ENCODE data around the gene TWIST2.

TWIST2 gene

DNA sequence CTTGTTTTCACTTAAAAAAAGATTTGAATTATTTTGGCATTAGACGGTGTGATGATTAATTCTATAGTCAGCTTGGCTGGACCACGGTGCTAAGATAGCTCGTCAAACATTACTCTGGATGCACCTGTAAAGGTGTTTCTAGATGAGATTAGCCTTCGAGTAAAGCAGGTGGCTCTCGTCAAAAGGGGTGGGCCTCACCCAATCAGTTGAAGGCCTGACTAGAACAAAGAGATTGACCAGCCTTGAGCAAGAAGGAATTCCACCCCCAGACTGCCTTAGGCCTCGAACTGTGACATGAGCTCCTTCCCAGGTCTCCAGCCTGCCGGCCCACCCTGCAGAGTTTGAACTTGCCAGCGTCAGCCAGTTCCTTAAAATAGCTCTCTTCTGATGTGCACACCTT lies 73.4 kb downstream of the TWIST2 start:
- no peak for DNase-seq (ENCODE audit: low read depth)
- TF ChIP-seq, protein P1, sequence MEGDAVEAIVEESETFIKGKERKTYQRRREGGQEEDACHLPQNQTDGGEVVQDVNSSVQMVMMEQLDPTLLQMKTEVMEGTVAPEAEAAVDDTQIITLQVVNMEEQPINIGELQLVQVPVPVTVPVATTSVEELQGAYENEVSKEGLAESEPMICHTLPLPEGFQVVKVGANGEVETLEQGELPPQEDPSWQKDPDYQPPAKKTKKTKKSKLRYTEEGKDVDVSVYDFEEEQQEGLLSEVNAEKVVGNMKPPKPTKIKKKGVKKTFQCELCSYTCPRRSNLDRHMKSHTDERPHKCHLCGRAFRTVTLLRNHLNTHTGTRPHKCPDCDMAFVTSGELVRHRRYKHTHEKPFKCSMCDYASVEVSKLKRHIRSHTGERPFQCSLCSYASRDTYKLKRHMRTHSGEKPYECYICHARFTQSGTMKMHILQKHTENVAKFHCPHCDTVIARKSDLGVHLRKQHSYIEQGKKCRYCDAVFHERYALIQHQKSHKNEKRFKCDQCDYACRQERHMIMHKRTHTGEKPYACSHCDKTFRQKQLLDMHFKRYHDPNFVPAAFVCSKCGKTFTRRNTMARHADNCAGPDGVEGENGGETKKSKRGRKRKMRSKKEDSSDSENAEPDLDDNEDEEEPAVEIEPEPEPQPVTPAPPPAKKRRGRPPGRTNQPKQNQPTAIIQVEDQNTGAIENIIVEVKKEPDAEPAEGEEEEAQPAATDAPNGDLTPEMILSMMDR (IDR thresholded peaks at IDR 0.05; ENCODE audit: insufficient read depth, low read depth, low read length, missing control alignments) = no peak
- H3K4me3 ChIP-seq (ENCODE audit: low read depth, low read length) = no peak overlapping the region

DNA sequence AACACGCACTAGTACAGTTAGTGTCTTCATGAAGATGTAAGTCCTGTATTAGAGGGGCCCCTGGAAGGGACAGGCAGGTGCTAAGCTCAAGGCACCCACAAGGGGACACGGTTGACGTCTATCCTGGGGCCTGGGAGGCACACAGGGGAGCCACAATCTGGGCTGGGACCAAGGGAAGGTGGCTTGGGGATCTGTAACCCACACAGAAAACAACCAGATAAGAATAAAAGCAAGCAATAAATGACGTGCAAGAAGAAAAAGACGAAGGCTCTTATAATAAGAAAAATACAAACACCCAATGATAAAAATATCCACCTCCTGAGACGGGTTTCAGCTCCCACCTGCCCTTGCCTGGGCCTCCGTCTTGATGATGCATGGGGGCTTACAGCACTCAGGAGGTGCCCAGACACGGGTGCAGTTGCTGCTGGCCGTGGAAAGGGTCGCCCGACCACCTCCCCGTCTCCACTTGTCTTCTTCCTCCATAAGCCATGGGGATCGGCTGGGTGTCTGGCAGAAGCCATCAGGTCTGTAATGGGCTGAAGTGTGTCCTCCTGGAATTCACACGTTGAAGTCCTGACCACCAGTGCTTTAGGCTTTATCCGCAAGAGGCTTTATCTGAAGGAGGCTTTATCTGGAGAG lies 73.9 kb downstream of the TWIST2 start:
- DNase-seq (ENCODE audit: low read depth) = no peak
- TF ChIP-seq, protein P1 (IDR thresholded peaks at IDR 0.05; ENCODE audit: insufficient read depth, low read depth, low read length, missing control alignments) = no peak
- H3K4me3 ChIP-seq (ENCODE audit: low read depth, low read length) = no peak overlapping the region

DNA sequence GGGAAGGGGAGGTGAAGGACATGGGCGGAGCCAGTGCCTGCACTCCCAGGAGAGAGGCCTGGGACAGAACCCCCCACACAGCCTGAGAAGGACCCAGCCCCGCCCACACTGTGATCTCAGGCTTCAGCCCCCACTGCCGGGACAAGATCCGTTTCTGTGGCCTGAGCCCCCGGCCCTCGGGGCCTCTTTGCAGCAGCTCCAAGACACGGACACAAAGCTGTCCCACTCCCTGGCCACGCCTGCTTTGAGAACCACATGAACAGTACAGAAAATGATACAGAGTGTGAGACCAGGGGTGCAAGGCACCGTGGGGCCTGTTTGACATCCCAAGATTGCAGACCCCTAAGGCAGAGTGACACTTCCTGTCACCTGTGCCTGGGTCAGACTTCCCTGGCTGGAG lies 74.5 kb downstream of the TWIST2 start:
- DNase-seq (ENCODE audit: low read depth) = no peak
- TF ChIP-seq, protein P1 (IDR thresholded peaks at IDR 0.05; ENCODE audit: insufficient read depth, low read depth, low read length, missing control alignments) = no peak
- no peak overlapping the region for H3K4me3 ChIP-seq (ENCODE audit: low read depth, low read length)

DNA sequence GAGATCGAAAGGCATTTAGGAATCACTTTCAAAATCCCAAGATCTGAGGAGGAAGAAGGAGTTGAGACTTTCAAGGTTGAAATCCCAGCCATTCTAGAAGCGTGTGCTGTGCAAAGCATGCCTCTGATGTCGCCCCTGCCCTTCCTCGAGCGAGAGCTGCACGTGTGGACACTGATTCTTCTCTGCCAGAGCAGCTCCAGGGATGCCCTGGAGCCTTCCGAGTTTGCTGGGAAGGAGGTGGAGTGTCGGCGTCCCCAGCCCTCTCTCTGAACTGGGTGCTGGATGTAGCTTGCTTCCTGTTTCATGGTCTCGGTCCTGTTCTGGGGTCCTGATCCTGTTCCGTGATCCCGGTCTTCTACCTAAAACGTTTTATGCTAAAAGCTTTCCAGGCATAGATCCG lies 76.1 kb downstream of the TWIST2 start:
- no peak overlapping the region for H3K4me3 ChIP-seq (ENCODE audit: low read depth, low read length)
- TF ChIP-seq, protein P1 (IDR thresholded peaks at IDR 0.05; ENCODE audit: insufficient read depth, low read depth, low read length, missing control alignments) = no peak
- no peak for DNase-seq (ENCODE audit: low read depth)

DNA sequence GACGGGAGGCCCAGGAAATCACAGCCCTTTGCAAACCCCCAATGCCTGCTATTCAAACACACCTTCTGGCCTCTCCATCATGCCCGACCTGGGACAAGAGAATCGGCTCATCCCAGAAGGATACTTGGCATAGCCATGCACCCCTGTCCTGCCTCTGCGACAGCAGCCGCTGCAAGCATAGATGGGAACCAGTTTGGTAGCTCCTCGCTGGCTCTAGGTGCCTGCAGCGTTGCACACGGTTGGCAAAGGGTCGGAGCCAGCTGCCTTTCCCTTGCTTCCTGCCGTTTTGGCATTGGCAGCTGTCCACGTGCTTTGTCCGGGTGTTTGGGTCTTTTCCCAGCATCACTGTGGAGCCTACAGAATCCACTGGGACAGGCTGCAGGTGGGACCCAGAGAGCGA lies 76.9 kb downstream of the TWIST2 start:
- no peak overlapping the region for H3K4me3 ChIP-seq (ENCODE audit: low read depth, low read length)
- DNase-seq (ENCODE audit: low read depth) = no peak
- TF ChIP-seq, protein P1 (IDR thresholded peaks at IDR 0.05; ENCODE audit: insufficient read depth, low read depth, low read length, missing control alignments) = no peak

DNA sequence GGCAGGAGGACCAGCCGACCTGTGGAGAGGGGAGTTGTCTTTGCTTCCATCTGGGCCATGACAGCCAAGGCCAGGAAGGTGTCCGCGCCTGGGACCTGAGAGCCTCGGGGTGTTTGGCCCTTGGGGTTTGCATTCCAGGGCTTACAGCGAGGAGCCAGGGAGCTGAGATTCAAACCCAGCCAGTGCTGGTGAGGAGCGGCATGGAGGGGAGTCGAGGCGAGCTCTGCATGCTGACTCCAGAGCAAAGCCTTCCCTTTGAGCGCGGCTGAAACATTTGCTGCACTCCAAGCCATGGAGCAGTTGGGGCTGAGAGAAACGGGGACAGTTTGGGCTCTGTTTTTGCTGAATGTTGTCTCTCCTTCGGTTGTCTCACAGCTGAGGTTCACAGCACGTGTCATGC lies 77.4 kb downstream of the TWIST2 start:
- H3K4me3 ChIP-seq (ENCODE audit: low read depth, low read length) = no peak overlapping the region
- DNase-seq (ENCODE audit: low read depth) = no peak
- TF ChIP-seq, protein P1 (IDR thresholded peaks at IDR 0.05; ENCODE audit: insufficient read depth, low read depth, low read length, missing control alignments) = no peak

Measured in GM12865 (cell line).